ENCODE results near the gene SERPING1. TPM values are rescaled to one million over a fixed set of nuclear protein-coding genes. Genes with fewer than 3 reads are reported as not detected.

Gene SERPING1
- total RNA-seq, 2 donors from 2014 or later = 166 to 216 TPM

DNA sequence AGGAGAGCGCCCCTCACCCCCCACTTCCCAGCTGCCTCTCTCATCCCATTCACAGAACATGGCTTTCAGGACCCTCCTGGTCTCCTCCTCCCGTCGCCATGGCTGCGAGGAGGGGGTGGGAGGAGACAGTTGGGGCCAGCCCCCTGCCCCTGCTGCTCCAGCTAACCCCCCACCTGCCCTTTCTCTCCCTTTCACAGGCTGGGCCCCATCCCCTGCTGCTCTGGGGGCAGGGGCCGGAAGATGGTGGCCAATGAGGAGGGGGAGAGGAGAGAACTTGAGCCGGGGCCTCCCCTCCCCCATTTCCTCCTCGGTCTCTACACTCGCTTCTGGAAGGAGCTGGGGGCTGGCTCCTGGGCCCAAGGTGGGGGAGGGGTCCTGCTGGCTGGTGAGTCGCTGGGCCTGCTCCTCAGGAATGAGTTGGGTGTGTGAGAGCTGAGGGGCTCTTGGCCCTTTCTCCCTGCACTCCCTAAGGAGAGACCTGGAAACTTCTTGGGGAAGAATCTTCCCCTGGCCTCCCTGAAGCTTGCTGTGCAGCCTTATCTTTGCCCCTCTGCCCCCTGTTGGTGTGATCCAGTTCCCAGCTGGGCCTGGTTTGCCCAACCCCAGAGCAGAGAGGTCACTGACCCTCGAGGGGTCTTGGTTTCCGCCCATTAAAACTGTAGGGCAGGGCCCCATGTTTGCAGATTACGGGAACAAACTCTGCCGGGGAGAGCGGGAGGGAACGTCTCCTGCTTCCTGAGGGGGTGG is 42.0 kb downstream of the SERPING1 start:
- WGBS, 2 donors = 35 to 51% methylated on average over 15 of the region's 15 CpGs
- H3K36me3 ChIP-seq (replicated peaks in 1 of 2; ENCODE audit: insufficient read depth in 1 of 2, low read depth in 2 of 2) = no peaks in the 10 kb centered on the region
- intact Hi-C loops (cut with DNase I) = loop anchor here (10.0 kb wide), 3 partner anchors 175 to 285 kb away; partner anchors contain the start of gene RTN4RL2
- no peak for TF ChIP-seq CTCF (IDR thresholded peaks at IDR 0.05)
- TF ChIP-seq POLR2A (IDR thresholded peaks at IDR 0.05) = no peak
- no peaks in the 10 kb centered on the region for H3K9me3 ChIP-seq
- H3K27me3 ChIP-seq = no peaks in the 10 kb centered on the region
- no peak for ATAC-seq
- H3K4me1 ChIP-seq = peaks cover 13% of the 10 kb centered on the region
- no peak overlapping the region for H3K27ac ChIP-seq
- DNase-seq = peak in 1 of 4 donors; percentile 11
- no peak overlapping the region for H3K4me3 ChIP-seq

GRCh38 chr11:57640068-57640800 is 42.7 kb downstream of the SERPING1 start:
- DNase-seq = no peak
- WGBS, 2 donors = 62 to 66% methylated on average over 6 to 9 of the region's 9 CpGs
- H3K4me1 ChIP-seq = peaks cover 21% of the 10 kb centered on the region
- no peak for ATAC-seq
- TF ChIP-seq CTCF (IDR thresholded peaks at IDR 0.05) = no peak
- TF ChIP-seq POLR2A (IDR thresholded peaks at IDR 0.05) = no peak
- no peaks in the 10 kb centered on the region for H3K27me3 ChIP-seq
- no peaks in the 10 kb centered on the region for H3K9me3 ChIP-seq
- intact Hi-C loops (cut with DNase I) = loop anchor here (10.0 kb wide), 2 partner anchors 175 to 285 kb away; partner anchors contain the start of gene RTN4RL2
- no peak overlapping the region for H3K27ac ChIP-seq
- no peaks in the 10 kb centered on the region for H3K36me3 ChIP-seq (replicated peaks in 1 of 2; ENCODE audit: insufficient read depth in 1 of 2, low read depth in 2 of 2)
- no peak overlapping the region for H3K4me3 ChIP-seq

DNA sequence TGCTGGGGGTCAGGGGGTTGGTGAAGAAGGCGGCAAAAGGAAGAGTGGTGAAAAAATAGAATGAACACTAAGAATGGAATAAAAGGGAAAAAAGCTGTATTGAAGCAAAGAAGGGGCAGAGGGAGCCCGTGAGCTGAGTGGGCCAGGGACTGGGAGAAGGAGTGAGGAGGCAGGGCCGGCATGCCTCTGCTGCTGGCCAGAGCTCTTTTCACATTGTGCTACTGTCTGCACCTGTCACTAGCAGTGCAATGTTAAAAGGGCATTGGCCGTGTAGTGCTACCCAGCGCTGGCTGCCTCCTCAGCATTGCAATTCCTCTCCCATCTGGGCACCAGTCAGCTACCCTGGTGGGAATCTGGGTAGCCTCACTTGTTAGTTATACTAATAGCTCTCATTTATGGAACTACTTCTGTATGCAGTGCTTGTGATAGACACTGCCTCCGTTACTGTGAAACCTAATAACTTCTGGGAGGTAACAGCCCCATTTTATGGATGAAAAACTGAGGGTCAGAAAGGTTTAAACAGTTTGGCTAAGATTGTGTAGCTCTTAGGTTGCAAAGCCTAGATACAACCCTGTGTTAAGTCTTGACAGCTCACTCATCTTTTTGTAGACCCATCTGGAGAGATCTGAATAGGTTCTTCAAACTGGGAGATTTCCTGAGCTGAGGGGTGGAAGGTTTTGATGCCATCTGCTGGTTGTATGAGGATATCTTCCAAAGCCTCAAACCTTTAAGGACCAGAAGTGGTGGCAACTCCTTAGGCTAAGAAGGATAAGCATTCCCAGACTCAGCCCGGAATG is 43.7 kb downstream of the SERPING1 start:
- intact Hi-C loops (cut with DNase I) = loop anchor here (10.0 kb wide), 2 partner anchors 176 to 286 kb away; partner anchors contain the start of gene RTN4RL2
- Histone ChIP-seq H3K4me3 (no peak overlapping the region), H3K36me3 (replicated peaks in 1 of 2; ENCODE audit: insufficient read depth in 1 of 2, low read depth in 2 of 2) (no peaks in the 10 kb centered on the region), H3K4me1 (peaks cover 26% of the 10 kb centered on the region), H3K27me3 (peaks cover 0 to under 1% of the 10 kb centered on the region in 2 donors), H3K27ac (no peak overlapping the region), H3K9me3 (no peaks in the 10 kb centered on the region)
- WGBS, 2 donors = 56% methylated on average over 7 of the region's 7 CpGs
- no peak for ATAC-seq
- TF ChIP-seq POLR2A (IDR thresholded peaks at IDR 0.05) (no peak), CTCF (IDR thresholded peaks at IDR 0.05) (peak in 6 of 7 experiments; percentile 26 to 54 (median 45))
- DNase-seq = peak in 2 of 4 donors; percentile 12 to 45

GRCh38 chr11:57643802-57644201 is 46.3 kb downstream of the SERPING1 start:
- Histone ChIP-seq H3K27me3 (peaks cover 2 to 20% of the 10 kb centered on the region in 2 donors), H3K27ac (no peak overlapping the region), H3K4me1 (peaks cover 26% of the 10 kb centered on the region), H3K36me3 (replicated peaks in 1 of 2; ENCODE audit: insufficient read depth in 1 of 2, low read depth in 2 of 2) (no peaks in the 10 kb centered on the region), H3K9me3 (no peaks in the 10 kb centered on the region), H3K4me3 (no peak overlapping the region)
- DNase-seq (no peak), ATAC-seq (no peak)
- intact Hi-C loops (cut with DNase I) = loop anchor here (10.0 kb wide), 2 partner anchors 179 to 289 kb away; partner anchors contain the start of gene RTN4RL2
- TF ChIP-seq POLR2A (IDR thresholded peaks at IDR 0.05) (no peak), CTCF (IDR thresholded peaks at IDR 0.05) (no peak)
- WGBS, 2 donors = 63 to 72% methylated on average over 3 of the region's 3 CpGs

Data from body of pancreas (tissue), 4 donors.